HCT116 (cell line): Measurements from ENCODE around the gene CEACAM19. TPM values are rescaled to one million over a fixed set of nuclear protein-coding genes. Genes with fewer than 3 reads are reported as not detected.
"Not testable (repeated sequence)": the region's sequence is repeated elsewhere in the genome, so short reads cannot be mapped to it uniquely, and the experiment has no call there.

ENCODE experiments used
- ATAC-seq: fragments of 200-7000 bp; cut with Tn5 transposase; 2 replicates; pipeline ENCODE4 v1.9.1; 2020; ENCODE audit warnings: mild to moderate bottlenecking, moderate library complexity
- BruUV-seq: library from RNA; stranded (reverse); fragments of 400-500 nt; replicated peaks from 2 replicates; lab custom pipeline; 2021; lab: Mats Ljungman, UMichigan
- CTCF ChIA-PET: fragments of 300-600 bp; sonication (Branson Sonifier 250); formaldehyde crosslinking; loops from one replicate; lab custom pipeline; 2021; ENCODE audit warnings: antibody characterized with exemption; lab: Charles Lee
- POLR2A ChIA-PET: fragments of 300-600, 350-600 bp; sonication (Branson Sonifier 250); formaldehyde crosslinking; loops from one replicate; lab custom pipeline; 2021; ENCODE audit warnings: antibody characterized with exemption; lab: Charles Lee
- RAD21 ChIA-PET, 2 experiments: fragments of 300-600 bp; sonication (Branson Sonifier 250); formaldehyde crosslinking; loops; one replicate each; lab custom pipeline; 2023; ENCODE audit warnings: low total read pairs in 2 of 2; ENCODE audit not compliant: uncharacterized antibody in 2 of 2, unreplicated experiment in 2 of 2, low non-redundant PET in 1 of 2; lab: Charles Lee
- DNase-seq: peaks from one replicate; pipeline ENCODE4 v3.0.0-alpha.2; 2010; ENCODE audit warnings: low read depth, low spot score
- H2AFZ ChIP-seq: fragments of 200-600 bp; shearing (Covaris generic), sonication (generic); 2 replicates; pipeline ENCODE4 v1.6.1; 2017; ENCODE audit warnings: low read depth, mixed run types, mixed read lengths, antibody characterized with exemption, low read length; ENCODE audit not compliant: poor library complexity, severe bottlenecking
- H3K27ac ChIP-seq: 2 replicates; pipeline ENCODE4 v1.5.1; 2012; ENCODE audit warnings: low read depth, low read length
- H3K27me3 ChIP-seq: fragments of 200-600 bp; sonication (generic); 2 replicates; pipeline ENCODE4 v1.6.1; 2016; ENCODE audit warnings: mixed run types, low read length, mixed read lengths; ENCODE audit not compliant: insufficient read depth
- H3K36me3 ChIP-seq, 2 experiments: fragments of 200-500 bp in 1 of 2; fragments of 200-600 bp in 1 of 2; sonication (Bioruptor generic) in 1 of 2; sonication (generic) in 1 of 2; 2 replicates each; pipeline versions ENCODE4 v1.5.1 to v1.6.1; 2014 to 2016; ENCODE audit warnings: low read length in 2 of 2, inconsistent platforms in 1 of 2, mixed read lengths in 1 of 2, mixed run types in 1 of 2; ENCODE audit not compliant: insufficient read depth in 2 of 2, control insufficient read depth in 1 of 2
- H3K4me1 ChIP-seq, 2 experiments: fragments of 200-600 bp in 1 of 2; sonication (generic) in 1 of 2; 2 replicates each; pipeline versions ENCODE4 v1.5.1 to v1.6.1; 2012 to 2017; ENCODE audit warnings: low read length in 2 of 2, inconsistent platforms in 1 of 2, mild to moderate bottlenecking in 1 of 2, mixed read lengths in 1 of 2, mixed run types in 1 of 2, moderate library complexity in 1 of 2; ENCODE audit not compliant: insufficient read depth in 2 of 2, control insufficient read depth in 1 of 2
- H3K4me2 ChIP-seq: fragments of 200-600 bp; sonication (generic); 2 replicates; pipeline ENCODE4 v1.6.1; 2017; ENCODE audit warnings: mixed run types, low read length, mixed read lengths
- H3K4me3 ChIP-seq, 2 experiments: fragments of 200-600 bp in 1 of 2; sonication (generic) in 1 of 2; replicated peaks in 1 of 2; 2 replicates each; pipeline ENCODE4 v1.5.1; 2011 to 2016; ENCODE audit warnings: low read length in 2 of 2, control low read depth in 1 of 2, low read depth in 1 of 2, mild to moderate bottlenecking in 1 of 2, mixed read lengths in 1 of 2, mixed run types in 1 of 2
- H3K79me2 ChIP-seq: fragments of 200-600 bp; sonication (generic); 2 replicates; pipeline ENCODE4 v1.6.1; 2017; ENCODE audit warnings: mild to moderate bottlenecking, mixed run types, low read length, moderate library complexity, mixed read lengths; ENCODE audit not compliant: insufficient read depth
- H3K9ac ChIP-seq: fragments of 200-600 bp; sonication (generic); 2 replicates; pipeline ENCODE4 v1.6.1; 2016; ENCODE audit warnings: low read length, mixed read lengths
- H3K9me2 ChIP-seq: fragments of 200-600 bp; sonication (generic), shearing (Covaris generic); 2 replicates; pipeline ENCODE4 v1.6.1; 2017; ENCODE audit warnings: mixed run types, mild to moderate bottlenecking, moderate library complexity; ENCODE audit not compliant: insufficient read depth
- H3K9me3 ChIP-seq, 2 experiments: fragments of 200-500 bp in 1 of 2; fragments of 200-600 bp in 1 of 2; sonication (Bioruptor generic) in 1 of 2; sonication (generic) in 1 of 2; 2 replicates each; pipeline ENCODE4 v1.6.1; 2014 to 2017; ENCODE audit warnings: low read length in 2 of 2, mixed read lengths in 2 of 2, inconsistent platforms in 1 of 2, low read depth in 1 of 2, mild to moderate bottlenecking in 1 of 2, mixed run types in 1 of 2, moderate library complexity in 1 of 2; ENCODE audit not compliant: control insufficient read depth in 1 of 2, insufficient read depth in 1 of 2
- H4K20me1 ChIP-seq: fragments of 200-600 bp; sonication (generic), shearing (Covaris generic); 2 replicates; pipeline ENCODE4 v1.6.1; 2017; ENCODE audit warnings: mixed run types, mild to moderate bottlenecking, moderate library complexity; ENCODE audit not compliant: insufficient read depth
- CEBPB ChIP-seq: IDR thresholded peaks from 2 replicates; pipeline ENCODE4 v1.6.1; 2012; ENCODE audit warnings: low read depth
- intact Hi-C: fragments of 100-400 bp; cut with micrococcal nuclease; formaldehyde crosslinking; loops from 2 replicates; pipeline ENCODE4 v1.10.0; 2022
- total RNA-seq: library from RNA; stranded (reverse); gene quantifications from one replicate; pipeline ENCODE4 v1.2.1, GENCODE V29; 2021; ENCODE audit not compliant: unreplicated experiment

The CEACAM19 gene
- total RNA-seq, 1 experiment from 2014 or later: 4.0 TPM

GRCh38 chr19:44709434-44710266, 38.4 kb downstream of the CEACAM19 start:
- RAD21 ChIA-PET, H3K4me3 ChIP-seq, DNase-seq, H2AFZ ChIP-seq, H3K4me2 ChIP-seq, H4K20me1 ChIP-seq, H3K79me2 ChIP-seq, BruUV-seq, H3K9me3 ChIP-seq, H3K9ac ChIP-seq, ATAC-seq, POLR2A ChIA-PET, H3K9me2 ChIP-seq, H3K4me1 ChIP-seq, CTCF ChIA-PET, H3K36me3 ChIP-seq, H3K27ac ChIP-seq, intact Hi-C loops, H3K27me3 ChIP-seq: not testable (repeated sequence)

GRCh38 chr19:44710483-44710882, 39.2 kb downstream of the CEACAM19 start:
- H3K27ac ChIP-seq: no peak overlapping the region
- H3K9me3 ChIP-seq: peaks cover 0 to 9% of the 10 kb centered on the region in 2 experiments; a peak in 1 of 4 replicates
- H3K9ac ChIP-seq: no peak overlapping the region
- DNase-seq: no peak
- no peak overlapping the region for H2AFZ ChIP-seq
- no peaks in the 10 kb centered on the region for H3K9me2 ChIP-seq
- BruUV-seq: no TSS peak
- H4K20me1 ChIP-seq: no peaks in the 10 kb centered on the region
- no peak overlapping the region for H3K4me2 ChIP-seq
- H3K4me1 ChIP-seq: no peaks in the 10 kb centered on the region; a peak in 1 of 4 replicates
- intact Hi-C loops: no loop called here
- no peak overlapping the region for H3K4me3 ChIP-seq
- ChIA-PET RAD21 (no interaction called here), CTCF (no interaction called here), POLR2A (no interaction called here)
- ATAC-seq: no peak
- H3K36me3 ChIP-seq: no peaks in the 10 kb centered on the region
- TF ChIP-seq CEBPB: no peak
- H3K79me2 ChIP-seq: no peaks in the 10 kb centered on the region
- H3K27me3 ChIP-seq: no peaks in the 10 kb centered on the region
